Neural cell (in vitro differentiated cells): ENCODE results near the gene TRABD2B. TPM values are rescaled to one million over a fixed set of nuclear protein-coding genes. Genes with fewer than 3 reads are reported as not detected.

ENCODE experiments used
- H2AFZ ChIP-seq: fragments of 200-600, 300-800 bp; sonication (generic), shearing (Covaris generic); 2 replicates; pipeline ENCODE4 v1.6.0; 2014; ENCODE audit warnings: low read depth, mild to moderate bottlenecking, antibody characterized with exemption, low read length, moderate library complexity
- H3F3A ChIP-seq: fragments of 200-600 bp; shearing (Covaris generic); 2 replicates; pipeline ENCODE4 v1.6.1; 2016; ENCODE audit warnings: mild to moderate bottlenecking, moderate library complexity, mixed read lengths, antibody characterized with exemption, low read length; ENCODE audit not compliant: insufficient read depth, poor library complexity, severe bottlenecking
- H3K27ac ChIP-seq: fragments of 200-600, 300-800 bp; sonication (generic), shearing (Covaris generic); 2 replicates; pipeline ENCODE4 v1.5.1; 2014; ENCODE audit warnings: mild to moderate bottlenecking, low read length, moderate library complexity
- H3K27me3 ChIP-seq: fragments of 300-800, 200-600 bp; sonication (generic), shearing (Covaris generic); 2 replicates; pipeline ENCODE4 v1.6.0; 2014; ENCODE audit warnings: mild to moderate bottlenecking, low read depth, low read length, moderate library complexity; ENCODE audit not compliant: insufficient read depth
- H3K36me3 ChIP-seq: fragments of 300-800, 200-600 bp; sonication (generic), shearing (Covaris generic); 2 replicates; pipeline ENCODE4 v1.5.1; 2014; ENCODE audit warnings: mild to moderate bottlenecking, antibody characterized with exemption, low read length, moderate library complexity; ENCODE audit not compliant: insufficient read depth
- H3K4me2 ChIP-seq: fragments of 300-800, 200-600 bp; sonication (generic), shearing (Covaris generic); 2 replicates; pipeline ENCODE4 v1.6.0; 2014; ENCODE audit warnings: mild to moderate bottlenecking, low read length
- H3K4me3 ChIP-seq: fragments of 300-800, 200-600 bp; sonication (generic), shearing (Covaris generic); 2 replicates; pipeline ENCODE4 v1.5.1; 2014; ENCODE audit warnings: mild to moderate bottlenecking, low read length, moderate library complexity
- H3K79me2 ChIP-seq: fragments of 200-600 bp; shearing (Covaris generic); replicated peaks from 2 replicates; pipeline ENCODE4 v1.6.0; 2014; ENCODE audit warnings: mild to moderate bottlenecking, low read length, moderate library complexity; ENCODE audit not compliant: insufficient read depth
- H3K9ac ChIP-seq: fragments of 300-800, 200-600 bp; sonication (generic), shearing (Covaris generic); 2 replicates; pipeline ENCODE4 v1.6.1; 2016; ENCODE audit warnings: mild to moderate bottlenecking, low read length, mixed read lengths
- H3K9me2 ChIP-seq: fragments of 200-600 bp; shearing (Covaris generic); 2 replicates; pipeline ENCODE4 v1.6.1; 2016; ENCODE audit warnings: mild to moderate bottlenecking, low read length, mixed read lengths; ENCODE audit not compliant: insufficient read depth
- H3K9me3 ChIP-seq: fragments of 200-600, 300-800 bp; sonication (generic), shearing (Covaris generic); 2 replicates; pipeline ENCODE4 v1.6.1; 2016; ENCODE audit warnings: mild to moderate bottlenecking, mixed run types, low read length, moderate library complexity, mixed read lengths
- H4K20me1 ChIP-seq: fragments of 200-600 bp; shearing (Covaris generic); 2 replicates; pipeline ENCODE4 v1.6.1; 2016; ENCODE audit warnings: mild to moderate bottlenecking, mixed run types; ENCODE audit not compliant: insufficient read depth
- EP300 ChIP-seq: fragments of 450-650 bp; conservative IDR thresholded peaks from 2 replicates; pipeline ENCODE4 v1.6.1; 2014; ENCODE audit warnings: antibody characterized with exemption, mild to moderate bottlenecking, moderate library complexity; ENCODE audit not compliant: poor library complexity, severe bottlenecking
- EZH2 ChIP-seq: fragments of 200-600, 300-800 bp; shearing (Covaris generic), sonication (generic); IDR thresholded peaks from 2 replicates; pipeline ENCODE4 v1.6.1; 2014; ENCODE audit warnings: antibody characterized with exemption, low read length, borderline replicate concordance, mild to moderate bottlenecking; ENCODE audit not compliant: insufficient read depth, poor library complexity, severe bottlenecking
- MXI1 ChIP-seq: fragments of 450-650 bp; conservative IDR thresholded peaks from 2 replicates; pipeline ENCODE4 v1.6.1; 2014; ENCODE audit warnings: antibody characterized with exemption, mild to moderate bottlenecking; ENCODE audit not compliant: poor library complexity, severe bottlenecking
- POLR2AphosphoS5 ChIP-seq: IDR thresholded peaks from 2 replicates; pipeline ENCODE4 v1.6.1; 2012
- RAD21 ChIP-seq: fragments of 450-650 bp; conservative IDR thresholded peaks from 2 replicates; pipeline ENCODE4 v1.6.1; 2014; ENCODE audit warnings: antibody characterized with exemption, mild to moderate bottlenecking, moderate library complexity
- SMC3 ChIP-seq: fragments of 450-650 bp; conservative IDR thresholded peaks from 2 replicates; pipeline ENCODE4 v1.6.1; 2014; ENCODE audit warnings: antibody characterized with exemption, mild to moderate bottlenecking, moderate library complexity; ENCODE audit not compliant: poor library complexity
- TAF1 ChIP-seq: IDR thresholded peaks from 2 replicates; pipeline ENCODE4 v1.6.1; 2012; ENCODE audit warnings: low read depth
- polyA plus RNA-seq: library from polyadenylated mRNA; depleted of rRNA; stranded (reverse); fragments of >200 nt; gene quantifications from 2 replicates; pipeline ENCODE4 v1.2.3, GENCODE V29; 2014
- TF ChIP-seq, protein P1 (sequence below): fragments of 450-650 bp; IDR thresholded peaks from 2 replicates; pipeline ENCODE4 v1.5.1; 2014; ENCODE audit warnings: antibody characterized with exemption, mild to moderate bottlenecking, moderate library complexity; ENCODE audit not compliant: poor library complexity, severe bottlenecking
- TF ChIP-seq, protein P2 (sequence below): IDR thresholded peaks from 2 replicates; pipeline ENCODE4 v1.6.1; 2012; ENCODE audit warnings: borderline replicate concordance

The TRABD2B gene
- polyA plus RNA-seq, 1 donor from 2014 or later = 0.02 TPM

DNA sequence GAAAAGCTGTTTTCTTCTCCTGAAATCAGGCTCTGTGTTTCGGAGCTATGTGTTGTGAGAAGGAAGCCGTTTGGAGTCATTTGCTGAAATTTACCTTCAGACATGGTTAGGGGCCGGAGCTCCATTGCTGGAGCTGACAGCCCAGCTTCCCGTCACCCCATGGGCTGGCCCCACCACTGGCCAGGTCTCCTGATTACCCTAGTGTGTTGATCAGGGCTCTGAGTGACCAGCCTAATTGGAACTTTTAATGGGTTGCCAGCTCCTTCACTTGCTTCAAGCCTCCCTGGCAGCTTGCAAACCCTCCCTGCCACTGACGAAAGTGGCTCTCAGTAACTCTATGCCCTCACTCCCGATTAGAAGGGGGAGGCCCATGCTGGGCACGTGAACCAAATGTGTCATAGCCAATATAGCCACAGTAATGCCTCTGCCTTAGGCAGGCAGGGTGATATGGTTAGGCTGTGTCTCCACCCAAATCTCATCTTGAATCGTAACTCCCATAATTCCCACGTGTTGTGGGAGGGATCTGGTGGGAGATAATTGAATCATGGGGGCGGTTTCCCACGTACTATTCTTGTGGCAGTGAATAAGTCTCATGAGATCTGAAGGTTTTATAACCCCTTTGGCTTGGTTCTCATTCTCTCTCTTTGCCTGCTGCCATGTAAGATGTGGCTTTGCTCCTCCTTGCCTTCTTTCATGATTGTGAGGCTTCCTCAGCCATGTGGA is 224.1 kb downstream of the TRABD2B start:
- no peak overlapping the region for H2AFZ ChIP-seq
- H3K9me2 ChIP-seq = no peaks in the 10 kb centered on the region
- H3K4me2 ChIP-seq = no peak overlapping the region
- H3K9ac ChIP-seq = no peak overlapping the region
- no peaks in the 10 kb centered on the region for H4K20me1 ChIP-seq
- no peak overlapping the region for H3K27ac ChIP-seq
- H3K9me3 ChIP-seq = no peaks in the 10 kb centered on the region
- no peak overlapping the region for H3K4me3 ChIP-seq
- no peaks in the 10 kb centered on the region for H3K36me3 ChIP-seq
- TF ChIP-seq SMC3 (no peak), RAD21 (no peak), TAF1 (no peak), MXI1 (no peak), POLR2AphosphoS5 (no peak), EP300 (no peak), EZH2 (no peak)
- TF ChIP-seq, protein P1, sequence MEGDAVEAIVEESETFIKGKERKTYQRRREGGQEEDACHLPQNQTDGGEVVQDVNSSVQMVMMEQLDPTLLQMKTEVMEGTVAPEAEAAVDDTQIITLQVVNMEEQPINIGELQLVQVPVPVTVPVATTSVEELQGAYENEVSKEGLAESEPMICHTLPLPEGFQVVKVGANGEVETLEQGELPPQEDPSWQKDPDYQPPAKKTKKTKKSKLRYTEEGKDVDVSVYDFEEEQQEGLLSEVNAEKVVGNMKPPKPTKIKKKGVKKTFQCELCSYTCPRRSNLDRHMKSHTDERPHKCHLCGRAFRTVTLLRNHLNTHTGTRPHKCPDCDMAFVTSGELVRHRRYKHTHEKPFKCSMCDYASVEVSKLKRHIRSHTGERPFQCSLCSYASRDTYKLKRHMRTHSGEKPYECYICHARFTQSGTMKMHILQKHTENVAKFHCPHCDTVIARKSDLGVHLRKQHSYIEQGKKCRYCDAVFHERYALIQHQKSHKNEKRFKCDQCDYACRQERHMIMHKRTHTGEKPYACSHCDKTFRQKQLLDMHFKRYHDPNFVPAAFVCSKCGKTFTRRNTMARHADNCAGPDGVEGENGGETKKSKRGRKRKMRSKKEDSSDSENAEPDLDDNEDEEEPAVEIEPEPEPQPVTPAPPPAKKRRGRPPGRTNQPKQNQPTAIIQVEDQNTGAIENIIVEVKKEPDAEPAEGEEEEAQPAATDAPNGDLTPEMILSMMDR = no peak
- TF ChIP-seq, protein P2, sequence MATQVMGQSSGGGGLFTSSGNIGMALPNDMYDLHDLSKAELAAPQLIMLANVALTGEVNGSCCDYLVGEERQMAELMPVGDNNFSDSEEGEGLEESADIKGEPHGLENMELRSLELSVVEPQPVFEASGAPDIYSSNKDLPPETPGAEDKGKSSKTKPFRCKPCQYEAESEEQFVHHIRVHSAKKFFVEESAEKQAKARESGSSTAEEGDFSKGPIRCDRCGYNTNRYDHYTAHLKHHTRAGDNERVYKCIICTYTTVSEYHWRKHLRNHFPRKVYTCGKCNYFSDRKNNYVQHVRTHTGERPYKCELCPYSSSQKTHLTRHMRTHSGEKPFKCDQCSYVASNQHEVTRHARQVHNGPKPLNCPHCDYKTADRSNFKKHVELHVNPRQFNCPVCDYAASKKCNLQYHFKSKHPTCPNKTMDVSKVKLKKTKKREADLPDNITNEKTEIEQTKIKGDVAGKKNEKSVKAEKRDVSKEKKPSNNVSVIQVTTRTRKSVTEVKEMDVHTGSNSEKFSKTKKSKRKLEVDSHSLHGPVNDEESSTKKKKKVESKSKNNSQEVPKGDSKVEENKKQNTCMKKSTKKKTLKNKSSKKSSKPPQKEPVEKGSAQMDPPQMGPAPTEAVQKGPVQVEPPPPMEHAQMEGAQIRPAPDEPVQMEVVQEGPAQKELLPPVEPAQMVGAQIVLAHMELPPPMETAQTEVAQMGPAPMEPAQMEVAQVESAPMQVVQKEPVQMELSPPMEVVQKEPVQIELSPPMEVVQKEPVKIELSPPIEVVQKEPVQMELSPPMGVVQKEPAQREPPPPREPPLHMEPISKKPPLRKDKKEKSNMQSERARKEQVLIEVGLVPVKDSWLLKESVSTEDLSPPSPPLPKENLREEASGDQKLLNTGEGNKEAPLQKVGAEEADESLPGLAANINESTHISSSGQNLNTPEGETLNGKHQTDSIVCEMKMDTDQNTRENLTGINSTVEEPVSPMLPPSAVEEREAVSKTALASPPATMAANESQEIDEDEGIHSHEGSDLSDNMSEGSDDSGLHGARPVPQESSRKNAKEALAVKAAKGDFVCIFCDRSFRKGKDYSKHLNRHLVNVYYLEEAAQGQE = no peak
- H3K79me2 ChIP-seq = no peaks in the 10 kb centered on the region
- no peaks in the 10 kb centered on the region for H3K27me3 ChIP-seq
- H3F3A ChIP-seq = no peaks in the 10 kb centered on the region

DNA sequence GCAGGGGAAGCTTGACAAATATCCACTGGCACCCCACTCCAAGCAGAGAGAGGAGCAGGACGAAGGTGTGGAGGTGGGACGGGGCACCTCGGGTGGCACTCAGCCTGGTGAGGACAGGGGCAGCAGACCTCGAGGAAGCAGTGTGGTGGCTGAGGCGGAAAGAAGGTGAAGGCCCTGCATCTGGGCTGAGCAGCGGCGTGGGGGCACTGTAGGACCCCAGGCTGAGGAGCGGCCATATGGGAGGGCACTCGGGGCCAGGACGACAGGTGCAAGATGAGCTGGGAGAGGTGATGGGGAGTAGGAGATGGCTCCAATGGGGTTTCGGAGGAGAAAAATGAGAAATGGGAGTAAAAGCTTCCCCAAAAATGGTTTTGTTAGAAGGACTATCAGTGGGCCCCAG is 224.9 kb downstream of the TRABD2B start:
- H3K4me3 ChIP-seq = no peak overlapping the region
- H3K9ac ChIP-seq = no peak overlapping the region
- H4K20me1 ChIP-seq = no peaks in the 10 kb centered on the region
- no peak overlapping the region for H3K27ac ChIP-seq
- no peaks in the 10 kb centered on the region for H3K27me3 ChIP-seq
- no peaks in the 10 kb centered on the region for H3K79me2 ChIP-seq
- no peaks in the 10 kb centered on the region for H3K36me3 ChIP-seq
- no peaks in the 10 kb centered on the region for H3K9me3 ChIP-seq
- no peak overlapping the region for H3K4me2 ChIP-seq
- H3K9me2 ChIP-seq = no peaks in the 10 kb centered on the region
- no peak overlapping the region for H2AFZ ChIP-seq
- no peaks in the 10 kb centered on the region for H3F3A ChIP-seq
- TF ChIP-seq, protein P1 = no peak
- TF ChIP-seq, protein P2 = no peak
- no peak for TF ChIP-seq POLR2AphosphoS5
- no peak for TF ChIP-seq EP300
- TF ChIP-seq SMC3 = no peak
- TF ChIP-seq MXI1 = no peak
- TF ChIP-seq TAF1 = no peak
- TF ChIP-seq EZH2 = no peak
- TF ChIP-seq RAD21 = no peak
